ENCODE results near the gene CDC5L.

Gene CDC5L

GRCh38 chr6:44397424-44398164, 10.1 kb downstream of the CDC5L start:
- no peak for TF ChIP-seq CTCF (IDR thresholded peaks at IDR 0.05; ENCODE audit: borderline replicate concordance, control extremely low read depth, extremely low read depth, insufficient read depth, missing control alignments)
- DNase-seq (ENCODE audit: low spot score), result no peak
- in situ Hi-C loops (cut with MboI; ENCODE audit: low sequenced_read_pairs, unreplicated experiment), result no loop called here

GRCh38 chr6:44399991-44400390, 12.5 kb downstream of the CDC5L start:
- in situ Hi-C loops (cut with MboI; ENCODE audit: low sequenced_read_pairs, unreplicated experiment), result no loop called here
- no peak for TF ChIP-seq CTCF (IDR thresholded peaks at IDR 0.05; ENCODE audit: borderline replicate concordance, control extremely low read depth, extremely low read depth, insufficient read depth, missing control alignments)
- DNase-seq (ENCODE audit: low spot score), result no peak

GRCh38 chr6:44400572-44400971, 13.1 kb downstream of the CDC5L start:
- in situ Hi-C loops (cut with MboI; ENCODE audit: low sequenced_read_pairs, unreplicated experiment), result no loop called here
- no peak for TF ChIP-seq CTCF (IDR thresholded peaks at IDR 0.05; ENCODE audit: borderline replicate concordance, control extremely low read depth, extremely low read depth, insufficient read depth, missing control alignments)

GRCh38 chr6:44401138-44401537, 13.6 kb downstream of the CDC5L start:
- DNase-seq (ENCODE audit: low spot score), result no peak
- no peak for TF ChIP-seq CTCF (IDR thresholded peaks at IDR 0.05; ENCODE audit: borderline replicate concordance, control extremely low read depth, extremely low read depth, insufficient read depth, missing control alignments)

More at GRCh38 chr6:44400572-44400971, 13.1 kb downstream of the CDC5L start:
- DNase-seq (ENCODE audit: low spot score), result no peak

GRCh38 chr6:44404022-44404714, 16.7 kb downstream of the CDC5L start:
- DNase-seq (ENCODE audit: low spot score), result no peak
- TF ChIP-seq CTCF (IDR thresholded peaks at IDR 0.05; ENCODE audit: borderline replicate concordance, control extremely low read depth, extremely low read depth, insufficient read depth, missing control alignments), result no peak
- in situ Hi-C loops (cut with MboI; ENCODE audit: low sequenced_read_pairs, unreplicated experiment), result no loop called here

More at GRCh38 chr6:44401138-44401537, 13.6 kb downstream of the CDC5L start:
- in situ Hi-C loops (cut with MboI; ENCODE audit: low sequenced_read_pairs, unreplicated experiment), result no loop called here

- TF ChIP-seq CTCF (IDR thresholded peaks at IDR 0.05; ENCODE audit: borderline replicate concordance, control extremely low read depth, extremely low read depth, insufficient read depth, missing control alignments), result no peak
- in situ Hi-C loops (cut with MboI; ENCODE audit: low sequenced_read_pairs, unreplicated experiment), result no loop called here
- DNase-seq (ENCODE audit: low spot score), result no peak
These were observed 17.2 kb downstream of the CDC5L start for GRCh38 chr6:44404715-44405099.
